H9 (cell line): ENCODE data around the gene BDNF. TPM values are rescaled to one million over a fixed set of nuclear protein-coding genes. Genes with fewer than 3 reads are reported as not detected.

Experiments
- DNase-seq: peaks from one replicate; pipeline ENCODE4 v3.0.0-alpha.2; 2017
- H2AFZ ChIP-seq: one replicate; pipeline ENCODE4 v1.6.1; 2013; ENCODE audit warnings: mild to moderate bottlenecking, low read length, control low read depth, moderate library complexity
- H2AK5ac ChIP-seq: 2 replicates; pipeline ENCODE4 v1.6.1; 2013; ENCODE audit warnings: low read length, control low read depth, mixed read lengths; ENCODE audit not compliant: insufficient read length
- H2BK120ac ChIP-seq: one replicate; pipeline ENCODE4 v1.6.1; 2013; ENCODE audit warnings: low read depth, mild to moderate bottlenecking, low read length, control low read depth, inconsistent platforms; ENCODE audit not compliant: poor library complexity, severe bottlenecking
- H2BK12ac ChIP-seq: 2 replicates; pipeline ENCODE4 v1.6.1; 2013; ENCODE audit warnings: low read length, control low read depth, mixed read lengths, low read depth; ENCODE audit not compliant: insufficient read length
- H2BK15ac ChIP-seq: 2 replicates; pipeline ENCODE4 v1.6.1; 2013; ENCODE audit warnings: low read depth, low read length, control low read depth
- H2BK20ac ChIP-seq: one replicate; pipeline ENCODE4 v1.6.1; 2013; ENCODE audit warnings: low read depth, mild to moderate bottlenecking, low read length, control low read depth, inconsistent platforms; ENCODE audit not compliant: poor library complexity, severe bottlenecking
- H2BK5ac ChIP-seq: 2 replicates; pipeline ENCODE4 v1.6.1; 2013; ENCODE audit warnings: low read length, control low read depth, mixed read lengths; ENCODE audit not compliant: insufficient read length
- H3K14ac ChIP-seq: 2 replicates; pipeline ENCODE4 v1.6.1; 2013; ENCODE audit warnings: low read length, control low read depth; ENCODE audit not compliant: insufficient read depth
- H3K18ac ChIP-seq: 2 replicates; pipeline ENCODE4 v1.6.1; 2013; ENCODE audit warnings: low read depth, mild to moderate bottlenecking, mixed read lengths, low read length, control low read depth; ENCODE audit not compliant: insufficient read length
- H3K23ac ChIP-seq: 2 replicates; pipeline ENCODE4 v1.6.1; 2013; ENCODE audit warnings: low read length, control low read depth, mixed read lengths, low read depth; ENCODE audit not compliant: insufficient read length
- H3K23me2 ChIP-seq: 2 replicates; pipeline ENCODE4 v1.6.1; 2013; ENCODE audit warnings: low read depth, mild to moderate bottlenecking, mixed read lengths, low read length, control low read depth; ENCODE audit not compliant: insufficient read length, poor library complexity, severe bottlenecking
- H3K27ac ChIP-seq: 2 replicates; pipeline ENCODE4 v1.5.1; 2013; ENCODE audit warnings: low read length, control low read depth, mixed read lengths, low read depth; ENCODE audit not compliant: insufficient read length
- H3K27me3 ChIP-seq: 2 replicates; pipeline ENCODE4 v1.6.1; 2013; ENCODE audit warnings: low read length, control low read depth, inconsistent platforms; ENCODE audit not compliant: insufficient read depth
- H3K4ac ChIP-seq: 2 replicates; pipeline ENCODE4 v1.6.1; 2013; ENCODE audit warnings: low read depth, mild to moderate bottlenecking, control low read depth, inconsistent platforms, low read length, moderate library complexity
- H3K4me1 ChIP-seq: 2 replicates; pipeline ENCODE4 v1.6.1; 2013; ENCODE audit warnings: low read length, control low read depth, inconsistent platforms; ENCODE audit not compliant: insufficient read depth
- H3K4me2 ChIP-seq: 2 replicates; pipeline ENCODE4 v1.6.1; 2013; ENCODE audit warnings: low read length, control low read depth, mixed read lengths; ENCODE audit not compliant: insufficient read length, insufficient read depth
- H3K56ac ChIP-seq: 2 replicates; pipeline ENCODE4 v1.6.1; 2013; ENCODE audit warnings: low read depth, mild to moderate bottlenecking, mixed read lengths, low read length, control low read depth; ENCODE audit not compliant: insufficient read length
- H3K79me1 ChIP-seq: 2 replicates; pipeline ENCODE4 v1.6.1; 2013; ENCODE audit warnings: low read depth, mild to moderate bottlenecking, moderate library complexity, low read length, control low read depth, inconsistent platforms; ENCODE audit not compliant: insufficient read depth, poor library complexity, severe bottlenecking
- H3K79me2 ChIP-seq: 2 replicates; pipeline ENCODE4 v1.6.1; 2013; ENCODE audit warnings: low read length, control low read depth, inconsistent platforms; ENCODE audit not compliant: insufficient read depth
- H3K9ac ChIP-seq: 2 replicates; pipeline ENCODE4 v1.6.1; 2013; ENCODE audit warnings: low read length, control low read depth, mixed read lengths; ENCODE audit not compliant: insufficient read length; ENCODE audit errors: extremely low read depth
- H3K9me3 ChIP-seq: one replicate; pipeline ENCODE4 v1.6.1; 2013; ENCODE audit warnings: low read depth, low read length, inconsistent platforms; ENCODE audit not compliant: control insufficient read depth
- H3T11ph ChIP-seq: one replicate; pipeline ENCODE4 v1.6.1; 2013; ENCODE audit warnings: mild to moderate bottlenecking, low read length, control low read depth, inconsistent platforms
- H4K20me1 ChIP-seq: one replicate; pipeline ENCODE4 v1.6.1; 2013; ENCODE audit not compliant: control insufficient read depth, insufficient read length, insufficient read depth
- H4K5ac ChIP-seq: 2 replicates; pipeline ENCODE4 v1.6.1; 2013; ENCODE audit warnings: low read depth, mild to moderate bottlenecking, mixed read lengths, low read length, control low read depth; ENCODE audit not compliant: insufficient read length
- H4K8ac ChIP-seq: replicated peaks from 2 replicates; pipeline ENCODE4 v1.6.1; 2013; ENCODE audit warnings: low read length, control low read depth, mixed read lengths, low read depth; ENCODE audit not compliant: insufficient read length
- H4K91ac ChIP-seq: 2 replicates; pipeline ENCODE4 v1.6.1; 2013; ENCODE audit warnings: low read depth, mild to moderate bottlenecking, moderate library complexity, mixed read lengths, low read length, control low read depth; ENCODE audit not compliant: insufficient read length
- H3K27ac Mint-ChIP-seq, 3 experiments: 2 replicates in 2 of 3; 3 replicates in 1 of 3; pipeline ENCODE4 v1.8.0; 2020 to 2021; ENCODE audit warnings: mixed read lengths in 3 of 3, mild to moderate bottlenecking in 1 of 3, moderate library complexity in 1 of 3
- H3K27me3 Mint-ChIP-seq: 2 replicates; pipeline ENCODE4 v1.8.0; 2021; ENCODE audit warnings: low read depth, mild to moderate bottlenecking, moderate library complexity, mixed read lengths
- H3K36me3 Mint-ChIP-seq, 3 experiments: 2 replicates in 2 of 3; 3 replicates in 1 of 3; pipeline ENCODE4 v1.8.0; 2020 to 2021; ENCODE audit warnings: low read depth in 3 of 3, mixed read lengths in 3 of 3; ENCODE audit not compliant: insufficient read depth in 1 of 3
- H3K4me1 Mint-ChIP-seq, 2 experiments: 2 replicates each; pipeline ENCODE4 v1.8.0; 2020; ENCODE audit warnings: mixed read lengths in 2 of 2
- H3K4me3 Mint-ChIP-seq, 2 experiments: 2 replicates in 1 of 2; 3 replicates in 1 of 2; pipeline ENCODE4 v1.8.0; 2020 to 2021; ENCODE audit warnings: mild to moderate bottlenecking in 2 of 2, mixed read lengths in 2 of 2, moderate library complexity in 1 of 2
- H3K9me3 Mint-ChIP-seq, 2 experiments: 2 replicates in 1 of 2; 3 replicates in 1 of 2; pipeline ENCODE4 v1.8.0; 2020; ENCODE audit warnings: mild to moderate bottlenecking in 2 of 2, mixed read lengths in 2 of 2, moderate library complexity in 1 of 2
- CTCF ChIP-seq: fragments of 200-600 bp; sonication (generic); conservative IDR thresholded peaks from 3 replicates; pipeline ENCODE4 v1.8.0; 2021; ENCODE audit warnings: antibody characterized with exemption, mild to moderate bottlenecking
- WGBS: extraction: QIAGEN DNeasy Blood & Tissue Kit; methylation state at CpG from one replicate; pipeline ENCODE4 v1.1.7; 2013; ENCODE audit warnings: missing lambda C conversion rate, low lambda C conversion rate, mixed read lengths; ENCODE audit not compliant: insufficient read length; ENCODE audit errors: extremely low coverage; 5-methylcytosine and 5-hydroxymethylcytosine counted together
- total RNA-seq: library from RNA; stranded (reverse); gene quantifications from 2 replicates; pipeline ENCODE4 v1.2.1, GENCODE V29; 2021

The BDNF gene
- total RNA-seq, 1 experiment from 2014 or later = 2.7 TPM

- Histone ChIP-seq H2BK5ac (no peak overlapping the region), H4K8ac (no peak overlapping the region), H3K9me3 (no peaks in the 10 kb centered on the region), H3K27me3 (no peaks in the 10 kb centered on the region), H3K18ac (no peak overlapping the region), H3K56ac (no peak overlapping the region), H4K91ac (no peak overlapping the region), H2BK120ac (no peak overlapping the region), H2BK20ac (no peak overlapping the region), H3K79me2 (no peaks in the 10 kb centered on the region), H3T11ph (no peak overlapping the region), H3K23ac (no peak overlapping the region), H3K4ac (no peak overlapping the region), H3K27ac (no peak overlapping the region), H2AFZ (no peak overlapping the region), H3K79me1 (no peaks in the 10 kb centered on the region), H3K23me2 (no peaks in the 10 kb centered on the region), H2BK15ac (no peak overlapping the region), H3K9ac (no peak overlapping the region), H3K4me1 (no peaks in the 10 kb centered on the region), H3K4me2 (no peak overlapping the region), H2AK5ac (no peak overlapping the region), H4K5ac (no peak overlapping the region), H3K14ac (no peak overlapping the region), H2BK12ac (no peak overlapping the region), H4K20me1 (no peaks in the 10 kb centered on the region)
- no peaks in the 10 kb centered on the region; the same call in 1 of the 2 replicates for H3K27me3 Mint-ChIP-seq
- H3K4me1 Mint-ChIP-seq = peaks cover 15 to 22% of the 10 kb centered on the region in 2 experiments; a peak in 3 of 4 replicates
- WGBS = 100% methylated on average over 1 of the region's 12 CpGs
- no peak for DNase-seq
- no peaks in the 10 kb centered on the region; a peak in 1 of 5 replicates for H3K9me3 Mint-ChIP-seq
- no peak overlapping the region for H3K4me3 Mint-ChIP-seq
- no peak overlapping the region for H3K27ac Mint-ChIP-seq
- H3K36me3 Mint-ChIP-seq = peaks cover 13 to 23% (median 14%) of the 10 kb centered on the region in 3 experiments; a peak in 6 of 7 replicates
- no peak for TF ChIP-seq CTCF
Measured at GRCh38 chr11:27656806-27657483, 43.3 kb downstream of the BDNF start.
